Stimulated activated naive CD8-positive, alpha-beta T cell treated with anti-CD3 and anti-CD28 coated beads, Interleukin-15, Interleukin-2, amounts not matched to agents 100 U/mL and 50 U/mL, for 24 hours (primary cell): ENCODE data around the gene POLE2.
"Not testable (repeated sequence)": the region's sequence is repeated elsewhere in the genome, so short reads cannot be mapped to it uniquely, and the experiment has no call there.

Experiments
- ATAC-seq: fragments of 150-1000 bp; cut with Tn5 transposase; one replicate; pipeline ENCODE4 v1.10.0; 2021
- DNase-seq: peaks from one replicate; pipeline ENCODE4 v3.0.0; 2021

Gene POLE2

GRCh38 chr14:49619273-49619672 is 68.7 kb downstream of the POLE2 start:
- DNase-seq, ATAC-seq: not testable (repeated sequence)

GRCh38 chr14:49617852-49618519 is 70.0 kb downstream of the POLE2 start:
- ATAC-seq (no peak), DNase-seq (no peak)

- DNase-seq (no peak), ATAC-seq (no peak)
Measured at GRCh38 chr14:49615776-49616175, 72.2 kb downstream of the POLE2 start.

GRCh38 chr14:49614196-49614595 is 73.8 kb downstream of the POLE2 start:
- ATAC-seq (no peak), DNase-seq (no peak)

- ATAC-seq (no peak), DNase-seq (no peak)
Measured at GRCh38 chr14:49612671-49613070, 75.3 kb downstream of the POLE2 start.

GRCh38 chr14:49612251-49612650 is 75.8 kb downstream of the POLE2 start:
- no peak for ATAC-seq
- no peak for DNase-seq

GRCh38 chr14:49607583-49607982 is 80.4 kb downstream of the POLE2 start:
- ATAC-seq, result no peak
- DNase-seq, result no peak

GRCh38 chr14:49598485-49599300 is 89.3 kb downstream of the POLE2 start, which contains the start of gene LRR1:
LRR1 (plus strand) TSS chr14:49598940; CDS start chr14:49599021, 81 bp downstream.
- DNase-seq (peak; percentile 91), ATAC-seq (peak; percentile 86)

- ATAC-seq (no peak), DNase-seq (peak; percentile 41)
Measured at GRCh38 chr14:49598189-49598484, 89.9 kb downstream of the POLE2 start.

- DNase-seq (no peak), ATAC-seq (no peak)
Measured at GRCh38 chr14:49594347-49595091, 93.5 kb downstream of the POLE2 start.
